ENCODE results near the gene SLC1A1.
A peak's percentile ranks its signal among the peaks of the same experiment; 100 is the strongest.

SLC1A1 gene

GRCh38 chr9:4475301-4475700 is 15.0 kb upstream of the SLC1A1 start:
- TF ChIP-seq CTCF (IDR thresholded peaks at IDR 0.05) = no peak
- no peak overlapping the region for H3K4me3 ChIP-seq
- H3K27ac ChIP-seq = no peak overlapping the region
- DNase-seq (ENCODE audit: low spot score) = no peak

DNA sequence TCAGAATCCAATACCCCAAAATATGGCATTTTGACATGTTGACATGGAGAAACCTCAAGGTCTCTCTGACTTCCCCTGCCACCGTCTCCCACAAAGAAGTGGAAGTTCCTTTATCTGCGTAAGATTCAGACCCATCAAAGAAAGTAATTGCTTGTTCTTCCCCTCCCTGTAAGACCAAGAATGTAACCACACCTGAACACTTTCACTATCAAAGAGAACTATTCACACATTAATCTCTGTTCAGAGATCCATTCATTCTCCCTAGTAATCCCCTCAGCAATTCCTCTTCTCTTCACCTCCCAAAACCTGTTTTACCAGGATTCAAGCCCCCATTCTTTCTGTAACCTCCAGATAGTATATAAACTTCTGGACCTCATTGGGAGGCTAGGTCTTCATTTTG is 4.1 kb upstream of the SLC1A1 start:
- Histone ChIP-seq H3K4me3 (no peak overlapping the region), H3K27ac (no peak overlapping the region)
- TF ChIP-seq CTCF (IDR thresholded peaks at IDR 0.05) = no peak
- no peak for DNase-seq (ENCODE audit: low spot score)

DNA sequence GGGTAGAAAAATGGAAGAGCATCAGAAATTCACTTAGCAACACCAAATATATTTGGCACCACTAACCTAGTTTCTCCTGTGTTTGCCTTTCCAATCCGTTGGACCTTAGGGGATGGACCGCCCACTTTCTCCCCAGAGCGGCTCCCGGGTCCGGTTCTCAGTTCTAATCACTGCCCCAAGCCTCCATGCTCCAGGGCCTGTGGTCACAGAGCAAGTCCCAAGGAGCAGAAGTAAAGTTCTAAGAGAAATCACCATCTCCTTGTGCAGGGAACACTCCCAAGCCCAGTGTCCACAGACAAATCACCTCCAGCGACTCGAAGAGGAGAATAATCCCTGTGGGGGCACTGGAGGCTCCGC is 728 bp upstream of the SLC1A1 start:
- TF ChIP-seq CTCF (IDR thresholded peaks at IDR 0.05) = no peak
- Histone ChIP-seq H3K4me3 (peak overlapping the region; percentile 92), H3K27ac (peak overlapping the region; percentile 67 to 87)
- no peak for DNase-seq (ENCODE audit: low spot score)

GRCh38 chr9:4490705-4491625 is 697 bp downstream of the SLC1A1 start:
- peak overlapping the region; percentile 67 to 87 for H3K27ac ChIP-seq
- no peak for TF ChIP-seq CTCF (IDR thresholded peaks at IDR 0.05)
- DNase-seq (ENCODE audit: low spot score) = no peak
- peak overlapping the region; percentile 92 for H3K4me3 ChIP-seq

- no peak for TF ChIP-seq CTCF (IDR thresholded peaks at IDR 0.05)
- DNase-seq (ENCODE audit: low spot score) = no peak
- H3K27ac ChIP-seq = no peak overlapping the region
- H3K4me3 ChIP-seq = peak overlapping the region; percentile 92
These were observed 1.3 kb downstream of the SLC1A1 start for GRCh38 chr9:4491626-4491975.

DNA sequence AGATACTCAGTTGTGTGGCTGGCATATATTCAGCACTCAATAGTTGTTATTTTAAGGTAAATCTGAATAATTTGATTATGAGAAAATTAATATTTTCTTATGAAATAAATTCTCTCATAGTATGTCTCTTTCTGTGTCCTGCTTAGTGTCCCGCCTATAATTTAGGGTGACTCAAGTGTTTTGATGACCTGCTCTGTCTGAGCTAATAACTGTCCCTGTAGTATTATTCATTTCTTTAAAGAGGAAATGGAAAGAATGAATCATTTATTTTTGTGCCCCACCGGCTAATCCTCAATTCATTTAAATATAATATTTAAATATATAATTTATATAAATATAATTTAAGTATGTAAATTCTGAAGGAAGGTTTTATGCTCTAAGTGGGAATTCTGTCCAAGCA is 4.1 kb downstream of the SLC1A1 start:
- no peak for DNase-seq (ENCODE audit: low spot score)
- no peak overlapping the region for H3K27ac ChIP-seq

More for the DNA sequence above, 4.1 kb downstream of the SLC1A1 start:
- H3K4me3 ChIP-seq = no peak overlapping the region
- no peak for TF ChIP-seq CTCF (IDR thresholded peaks at IDR 0.05)
